Measurements from ENCODE around the gene TK1. TPM values are rescaled to one million over a fixed set of nuclear protein-coding genes. Genes with fewer than 3 reads are reported as not detected.

The TK1 gene
- total RNA-seq, 1 donor from 2014 or later = 41.2 TPM

DNA sequence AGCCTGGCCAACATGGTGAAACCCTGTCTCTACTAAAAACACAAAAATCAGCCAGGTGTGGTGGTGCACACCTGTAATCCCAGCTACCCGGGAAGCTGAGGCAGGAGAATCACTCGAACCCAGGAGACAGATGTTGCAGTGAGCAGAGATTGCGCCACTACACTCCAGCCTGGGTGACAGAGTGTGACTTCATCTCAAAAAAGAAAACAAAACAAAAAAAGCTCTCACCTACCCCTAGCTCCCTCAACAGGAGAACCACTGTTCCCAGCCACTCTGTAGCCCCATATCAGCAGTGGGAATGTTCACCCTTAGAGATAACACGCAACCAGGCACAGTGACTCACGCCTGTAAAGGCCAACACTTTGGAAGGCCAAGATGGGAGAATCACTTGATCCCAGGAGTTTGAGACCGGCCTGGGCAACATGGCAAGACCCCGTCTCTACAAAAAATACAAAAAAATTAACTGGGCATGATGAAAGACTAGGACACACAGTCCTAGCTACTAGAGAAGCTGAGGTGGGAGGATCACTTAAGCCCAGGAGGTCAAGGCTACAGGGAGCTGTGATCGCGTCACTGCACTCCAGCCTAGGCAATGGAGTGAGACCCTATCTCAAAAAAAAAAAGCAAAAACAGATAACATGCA lies 50.9 kb downstream of the TK1 start:
- no peak overlapping the region for H3K27ac Mint-ChIP-seq
- TF ChIP-seq, protein P1, sequence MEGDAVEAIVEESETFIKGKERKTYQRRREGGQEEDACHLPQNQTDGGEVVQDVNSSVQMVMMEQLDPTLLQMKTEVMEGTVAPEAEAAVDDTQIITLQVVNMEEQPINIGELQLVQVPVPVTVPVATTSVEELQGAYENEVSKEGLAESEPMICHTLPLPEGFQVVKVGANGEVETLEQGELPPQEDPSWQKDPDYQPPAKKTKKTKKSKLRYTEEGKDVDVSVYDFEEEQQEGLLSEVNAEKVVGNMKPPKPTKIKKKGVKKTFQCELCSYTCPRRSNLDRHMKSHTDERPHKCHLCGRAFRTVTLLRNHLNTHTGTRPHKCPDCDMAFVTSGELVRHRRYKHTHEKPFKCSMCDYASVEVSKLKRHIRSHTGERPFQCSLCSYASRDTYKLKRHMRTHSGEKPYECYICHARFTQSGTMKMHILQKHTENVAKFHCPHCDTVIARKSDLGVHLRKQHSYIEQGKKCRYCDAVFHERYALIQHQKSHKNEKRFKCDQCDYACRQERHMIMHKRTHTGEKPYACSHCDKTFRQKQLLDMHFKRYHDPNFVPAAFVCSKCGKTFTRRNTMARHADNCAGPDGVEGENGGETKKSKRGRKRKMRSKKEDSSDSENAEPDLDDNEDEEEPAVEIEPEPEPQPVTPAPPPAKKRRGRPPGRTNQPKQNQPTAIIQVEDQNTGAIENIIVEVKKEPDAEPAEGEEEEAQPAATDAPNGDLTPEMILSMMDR (conservative IDR thresholded peaks at IDR 0.05) = no peak
- H3K4me1 Mint-ChIP-seq (ENCODE audit: unreplicated experiment) = peaks cover 8% of the 10 kb centered on the region
- DNase-seq (ENCODE audit: extremely low spot score, unreplicated experiment) = no peak
- H3K36me3 Mint-ChIP-seq = no peaks in the 10 kb centered on the region
- H3K4me3 Mint-ChIP-seq = no peak overlapping the region
- no peaks in the 10 kb centered on the region for H3K9me3 Mint-ChIP-seq
- H3K27me3 Mint-ChIP-seq = peaks cover 7% of the 10 kb centered on the region

DNA sequence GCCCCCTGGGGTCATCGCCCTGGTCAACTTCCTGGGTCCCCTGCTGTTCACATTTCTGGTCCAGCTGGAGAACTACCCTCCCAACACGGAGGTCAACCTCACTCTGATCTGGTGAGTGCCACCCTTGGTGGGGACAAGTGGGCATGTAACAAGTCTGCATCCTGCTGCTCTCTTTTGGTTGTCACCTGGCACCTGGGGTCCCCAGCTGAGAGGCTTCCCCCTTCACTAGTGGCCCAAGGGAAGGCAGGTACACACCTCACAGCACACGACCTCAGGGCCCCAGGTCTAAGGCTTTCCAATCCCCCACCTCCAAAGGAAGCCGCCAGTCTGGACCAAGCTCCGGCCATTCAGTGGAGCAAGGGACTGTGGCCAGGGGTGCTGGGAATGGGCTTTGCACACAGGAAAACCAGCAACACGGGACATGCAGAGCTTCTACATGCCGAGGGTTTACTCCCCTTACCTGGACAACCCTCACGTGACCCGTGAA lies 51.9 kb downstream of the TK1 start:
- Mint-ChIP-seq H3K36me3 (no peaks in the 10 kb centered on the region), H3K4me3 (no peak overlapping the region)

DNA sequence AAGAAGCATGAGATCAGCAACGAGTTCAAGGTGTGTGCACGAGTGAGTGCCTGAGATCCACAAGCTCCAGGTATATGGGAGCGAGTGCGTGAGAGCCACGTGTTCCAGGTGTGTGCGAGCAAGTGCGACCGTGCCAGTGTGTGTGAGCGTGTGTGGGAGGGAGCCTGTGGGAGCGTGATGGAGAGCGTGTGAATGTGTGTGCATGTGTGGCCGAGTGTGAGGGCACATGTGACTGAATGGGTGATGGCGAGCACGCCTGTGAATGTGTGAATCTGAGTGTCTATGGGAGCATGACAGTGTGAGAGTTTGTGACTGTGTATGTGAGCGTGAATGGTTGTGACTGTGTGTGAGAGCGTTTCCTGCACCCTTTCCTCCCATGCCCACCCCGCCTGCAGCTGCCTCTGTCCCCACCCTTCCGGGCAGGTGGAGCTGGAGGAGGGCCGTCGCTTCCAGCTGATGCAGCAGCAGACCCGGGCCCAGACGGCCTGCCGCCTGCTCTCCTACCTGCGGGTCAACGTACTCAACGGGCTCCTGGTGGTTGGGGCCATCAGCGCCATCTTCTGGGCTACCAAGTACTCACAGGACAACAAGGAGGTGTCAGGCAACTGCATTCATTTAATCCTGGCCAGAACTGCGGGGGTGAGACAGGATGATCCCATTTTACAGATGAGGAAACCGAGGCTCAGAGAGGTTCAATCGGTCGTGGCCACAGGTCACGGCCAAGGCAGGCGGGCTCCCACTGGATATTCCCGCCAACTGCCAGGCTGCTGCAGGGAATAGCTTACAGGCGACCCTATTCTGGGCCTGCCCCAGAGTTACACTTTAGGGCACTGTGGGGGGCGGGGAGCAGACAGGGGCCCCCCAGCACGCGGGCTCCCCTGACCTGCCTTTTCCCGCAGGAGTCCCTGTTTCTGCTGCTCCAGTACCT lies 52.6 kb downstream of the TK1 start:
- Mint-ChIP-seq H3K36me3 (no peaks in the 10 kb centered on the region), H3K27me3 (peaks cover 12% of the 10 kb centered on the region), H3K4me3 (peak overlapping the region; percentile 10), H3K4me1 (ENCODE audit: unreplicated experiment) (peaks cover 14% of the 10 kb centered on the region), H3K9me3 (no peaks in the 10 kb centered on the region), H3K27ac (peak overlapping the region; percentile 79)
- DNase-seq (ENCODE audit: extremely low spot score, unreplicated experiment) = no peak
- TF ChIP-seq, protein P1 (conservative IDR thresholded peaks at IDR 0.05) = peak; percentile 65

More for the DNA sequence above, 51.9 kb downstream of the TK1 start:
- Mint-ChIP-seq H3K27ac (no peak overlapping the region), H3K4me1 (ENCODE audit: unreplicated experiment) (peaks cover 10% of the 10 kb centered on the region), H3K27me3 (peaks cover 9% of the 10 kb centered on the region), H3K9me3 (no peaks in the 10 kb centered on the region)
- DNase-seq (ENCODE audit: extremely low spot score, unreplicated experiment) = no peak
- TF ChIP-seq, protein P1 (conservative IDR thresholded peaks at IDR 0.05) = no peak

DNA sequence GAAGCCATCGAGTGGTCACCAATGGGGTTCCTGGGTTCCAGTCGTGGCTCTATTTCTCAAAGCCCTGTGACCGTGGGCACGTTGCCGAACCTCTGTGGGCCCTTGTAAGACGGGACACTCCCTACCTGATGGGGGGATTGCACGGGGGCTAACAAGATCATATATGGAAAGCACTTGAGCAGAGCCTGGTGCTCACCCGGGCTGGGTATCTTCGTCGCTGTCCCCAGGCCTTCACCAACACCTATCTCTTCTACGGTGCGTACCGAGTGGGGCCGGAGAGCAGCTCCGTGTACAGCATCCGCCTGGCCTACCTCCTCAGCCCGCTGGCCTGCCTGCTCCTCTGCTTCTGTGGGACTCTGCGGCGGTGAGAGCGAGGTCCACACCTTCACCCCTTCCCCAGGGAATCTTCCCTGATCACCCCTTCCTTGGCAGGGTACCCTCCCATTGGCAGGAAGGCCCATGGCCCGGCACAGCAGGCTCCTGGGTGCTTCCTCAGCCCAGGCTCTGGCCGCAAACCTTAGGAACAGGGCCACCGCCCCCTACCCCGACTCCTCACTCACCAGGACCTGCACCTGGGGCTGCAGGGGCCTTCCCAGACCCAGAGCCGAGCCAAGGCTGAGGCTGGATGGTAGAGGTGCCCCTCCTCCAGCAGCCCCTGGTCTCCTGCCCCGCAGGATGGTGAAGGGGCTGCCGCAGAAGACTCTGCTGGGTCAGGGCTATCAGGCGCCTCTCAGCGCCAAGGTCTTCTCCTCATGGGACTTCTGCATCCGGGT lies 53.5 kb downstream of the TK1 start:
- H3K9me3 Mint-ChIP-seq = no peaks in the 10 kb centered on the region
- no peak overlapping the region for H3K4me3 Mint-ChIP-seq
- H3K27ac Mint-ChIP-seq = peak overlapping the region; percentile 79
- peaks cover 14% of the 10 kb centered on the region for H3K4me1 Mint-ChIP-seq (ENCODE audit: unreplicated experiment)
- peaks cover 12% of the 10 kb centered on the region for H3K27me3 Mint-ChIP-seq
- TF ChIP-seq, protein P1 (conservative IDR thresholded peaks at IDR 0.05) = no peak
- no peaks in the 10 kb centered on the region for H3K36me3 Mint-ChIP-seq
- DNase-seq (ENCODE audit: extremely low spot score, unreplicated experiment) = no peak

DNA sequence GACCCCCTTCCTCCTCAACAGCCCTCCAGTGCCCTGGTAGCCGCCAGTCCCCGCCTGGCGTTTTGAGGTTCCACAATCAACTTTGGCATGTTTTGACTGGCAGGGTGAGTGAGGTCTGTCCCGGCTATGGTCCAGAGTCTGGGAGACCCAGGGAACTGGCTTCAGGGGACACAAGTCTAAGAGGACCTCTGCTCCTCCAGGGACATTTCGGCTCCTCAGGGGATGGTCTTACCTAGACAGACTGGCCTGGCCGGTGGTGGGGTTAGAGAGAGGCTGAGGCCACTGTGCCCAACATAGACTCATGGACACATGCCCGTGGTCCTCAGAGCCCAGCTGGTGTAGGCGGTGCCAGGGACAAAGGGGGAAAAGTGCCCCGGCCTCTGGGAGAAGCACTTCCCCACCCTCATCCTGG lies 54.1 kb downstream of the TK1 start:
- no peaks in the 10 kb centered on the region for H3K9me3 Mint-ChIP-seq
- no peaks in the 10 kb centered on the region for H3K36me3 Mint-ChIP-seq
- no peak for DNase-seq (ENCODE audit: extremely low spot score, unreplicated experiment)
- H3K4me3 Mint-ChIP-seq = peak overlapping the region; percentile 41
- peaks cover 14% of the 10 kb centered on the region for H3K4me1 Mint-ChIP-seq (ENCODE audit: unreplicated experiment)
- peak overlapping the region; percentile 11 for H3K27ac Mint-ChIP-seq
- H3K27me3 Mint-ChIP-seq = peaks cover 12% of the 10 kb centered on the region
- TF ChIP-seq, protein P1 (conservative IDR thresholded peaks at IDR 0.05) = no peak
